GM21576 (cell line): ENCODE results near the gene KBTBD2.
A peak's percentile ranks its signal among the peaks of the same experiment; 100 is the strongest.
"Not testable (repeated sequence)": the region's sequence is repeated elsewhere in the genome, so short reads cannot be mapped to it uniquely, and the experiment has no call there.

Experiments
- ATAC-seq: cut with Tn5 transposase; IDR thresholded peaks from one replicate; pipeline ENCODE4 v1.9.1; 2021; ENCODE audit warnings: mild to moderate bottlenecking, moderate library complexity; ENCODE audit not compliant: unreplicated experiment

The KBTBD2 gene

DNA sequence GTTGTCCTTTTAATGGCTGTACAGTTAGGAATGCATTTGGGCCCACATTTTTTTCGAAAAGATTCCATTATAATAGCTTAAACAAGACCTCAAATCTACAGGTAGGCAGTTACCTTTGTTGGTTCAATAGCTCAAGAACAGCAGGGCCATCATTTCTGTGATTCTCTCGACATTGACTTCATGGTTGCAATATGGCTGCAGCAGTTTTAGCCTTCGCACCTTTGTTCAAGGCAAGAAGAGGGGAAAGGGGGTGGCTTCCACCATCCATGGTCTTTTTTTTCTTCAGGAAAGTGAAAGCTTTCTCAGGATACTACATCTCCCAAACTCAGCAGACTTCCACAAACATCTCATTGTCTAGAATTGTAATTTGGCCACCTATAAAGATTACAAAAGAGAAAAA lies 2.2 kb upstream of the KBTBD2 start:
- ATAC-seq, result no peak

DNA sequence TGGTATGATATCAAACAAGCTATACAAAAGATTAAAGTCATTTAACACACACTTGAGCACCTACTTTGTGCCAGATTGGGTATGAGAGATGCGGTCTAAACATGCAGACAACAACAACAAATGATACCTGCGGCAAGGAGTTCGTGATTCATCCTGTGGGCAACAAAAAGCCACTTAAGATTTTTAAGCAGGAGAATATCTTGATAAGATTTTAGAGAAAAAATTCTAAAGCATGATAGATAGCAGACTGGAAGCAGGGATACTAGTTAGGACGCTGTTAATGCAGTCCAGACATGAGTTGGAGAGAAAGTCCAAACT lies 1.6 kb upstream of the KBTBD2 start:
- ATAC-seq, result no peak

DNA sequence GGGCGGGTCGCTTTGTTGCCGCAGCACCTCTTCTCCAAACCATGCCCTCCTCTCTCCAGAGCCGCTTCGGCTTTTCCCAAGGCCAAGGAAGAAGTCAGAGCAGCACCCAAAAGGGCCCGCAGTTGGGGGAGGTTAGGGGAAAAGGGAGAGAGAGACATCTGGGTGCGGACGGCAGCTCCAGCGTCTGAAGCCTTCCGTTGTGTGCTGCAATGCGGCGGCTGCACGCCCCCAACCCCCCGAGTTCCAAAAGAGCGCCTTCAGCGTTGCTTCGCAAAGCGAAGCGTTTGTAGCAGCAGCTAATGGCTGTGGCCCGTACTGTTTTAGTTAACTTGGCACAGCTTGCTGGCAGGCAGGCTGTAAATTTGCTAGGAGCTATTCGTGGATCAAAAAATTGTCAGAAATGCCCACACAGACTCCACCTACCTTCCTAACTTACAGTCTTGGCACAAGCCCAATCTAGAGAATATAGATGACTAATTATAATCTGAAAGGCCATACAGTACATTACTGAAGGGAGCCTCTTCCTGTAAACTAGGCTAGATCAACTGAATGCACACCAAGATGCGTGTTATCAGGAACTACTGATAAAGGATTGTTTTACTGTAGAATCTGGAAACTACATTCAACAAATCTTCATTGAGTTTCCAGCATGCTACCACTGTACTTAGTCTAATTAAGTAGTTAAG lies 1.1 kb upstream of the KBTBD2 start:
- ATAC-seq, result peak; percentile 17

DNA sequence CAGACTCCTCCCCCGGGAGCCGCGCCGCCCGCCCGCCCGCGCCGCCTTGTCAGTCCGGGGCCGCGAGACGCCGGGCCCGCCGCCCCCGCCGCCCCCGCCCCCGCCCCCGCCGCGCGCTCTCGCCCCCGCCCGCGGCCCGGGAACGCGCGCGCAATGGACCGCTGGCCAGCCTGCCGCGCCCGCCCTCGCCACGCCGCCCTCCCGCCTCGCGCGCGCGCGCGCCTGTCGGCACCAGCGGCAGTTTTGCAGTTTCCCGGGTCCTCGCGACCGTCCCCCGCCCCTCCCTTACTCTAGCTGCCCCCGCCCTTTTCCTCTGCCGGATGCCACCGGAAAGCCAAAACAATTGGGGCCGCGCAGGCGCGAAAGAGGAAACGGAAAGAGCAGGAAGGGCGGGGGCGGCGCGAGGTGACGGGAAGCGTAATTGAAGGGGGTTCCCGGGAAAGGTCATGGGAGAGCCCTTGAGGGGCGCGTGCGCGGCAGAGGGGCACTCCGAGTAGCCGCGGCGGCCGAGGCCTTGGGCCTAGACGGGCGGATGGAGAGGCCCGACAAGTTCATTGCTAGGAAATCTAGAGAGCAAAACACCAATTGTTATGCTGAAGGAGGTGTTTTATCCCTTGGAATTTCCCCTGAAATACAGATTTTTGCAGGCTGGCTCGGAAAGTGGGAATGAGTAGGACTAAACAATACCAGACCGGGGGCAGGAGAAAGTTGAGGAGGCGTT lies 400 bp upstream of the KBTBD2 start:
- ATAC-seq, result peak; percentile 52

DNA sequence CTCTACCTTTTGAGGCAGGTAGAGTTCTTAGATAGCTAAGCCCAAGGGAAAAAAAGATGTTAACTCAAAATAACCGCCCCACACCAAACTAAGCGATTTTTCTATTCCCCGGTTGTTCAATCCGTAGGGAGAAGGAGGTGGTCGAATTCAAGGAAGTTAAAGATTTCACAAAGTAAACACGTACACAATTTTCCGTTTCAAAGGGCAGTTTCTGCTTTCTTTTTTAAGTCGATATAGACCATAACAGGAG lies 842 bp downstream of the KBTBD2 start:
- ATAC-seq, result no peak

DNA sequence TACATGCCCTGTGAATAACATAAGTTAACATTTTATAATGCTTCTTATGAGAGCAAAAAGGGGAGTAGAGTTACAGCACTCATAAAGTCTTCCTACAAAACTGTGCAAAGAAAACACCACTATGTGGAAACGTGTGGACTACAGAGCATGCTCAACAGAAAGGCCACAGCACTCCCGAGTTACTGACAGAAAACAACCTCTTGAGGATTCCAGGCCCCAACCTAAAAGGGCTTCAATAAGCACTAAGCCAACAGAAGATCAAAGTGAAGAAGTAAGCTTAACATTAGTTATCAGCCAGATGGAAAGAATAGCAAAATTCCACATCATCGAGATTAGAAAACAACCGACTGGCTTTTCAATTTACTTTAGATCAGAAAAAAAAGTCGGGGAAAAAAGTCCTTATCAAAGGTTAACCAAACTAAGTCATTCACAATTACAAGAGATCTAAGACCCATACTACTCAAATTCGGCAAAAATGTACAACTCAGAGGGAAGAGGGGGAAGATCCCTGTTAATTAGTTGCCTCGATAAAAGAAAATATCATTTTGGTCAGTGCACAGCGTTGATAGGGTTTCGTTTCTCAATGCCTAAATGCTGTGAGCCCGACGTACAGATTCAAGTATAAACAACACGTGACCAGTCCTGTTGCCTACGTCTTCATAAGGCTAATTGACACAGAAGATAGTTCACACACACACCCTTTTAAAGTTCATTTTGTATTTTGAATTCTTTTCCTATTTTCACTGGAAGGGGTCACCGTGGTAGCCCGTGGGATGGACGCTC lies 1.4 kb downstream of the KBTBD2 start:
- ATAC-seq, result peak; percentile 37

DNA sequence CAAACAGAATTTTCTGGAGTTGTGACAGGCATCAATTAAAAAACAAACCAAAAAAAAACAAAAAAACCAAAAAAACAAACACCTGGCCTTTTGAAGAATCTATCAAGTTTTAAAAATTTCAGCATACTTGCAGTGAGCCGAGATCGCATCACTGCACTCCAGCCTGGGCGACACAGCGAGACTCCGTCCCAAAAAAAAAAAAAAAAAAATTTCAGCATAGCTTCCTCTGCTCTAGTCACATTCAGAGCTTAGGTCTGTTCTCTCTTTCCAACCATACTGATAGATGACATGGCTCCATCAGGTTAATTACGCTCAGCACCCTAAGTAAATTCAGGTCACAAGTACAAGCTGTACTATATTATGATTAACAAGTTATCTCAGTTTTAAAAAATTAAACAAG lies 3.1 kb downstream of the KBTBD2 start:
- ATAC-seq, result no peak

DNA sequence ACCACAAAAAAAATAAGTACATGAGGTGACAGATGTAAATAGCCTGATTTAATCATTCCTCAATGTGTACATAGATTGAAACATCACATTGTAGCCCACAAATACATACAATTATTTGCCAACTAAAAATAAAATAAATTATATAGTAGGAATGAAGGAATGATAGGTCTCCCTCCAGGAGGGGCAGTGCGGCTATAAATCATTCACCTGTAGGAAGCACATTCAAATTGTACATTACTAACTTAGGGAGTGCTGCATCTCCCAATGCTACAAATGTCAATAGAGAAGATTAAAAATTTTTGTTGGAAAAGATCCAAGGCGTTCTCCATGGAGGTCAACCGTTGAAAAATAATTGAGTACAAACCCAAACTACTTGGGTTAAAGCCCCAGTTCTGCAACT lies 4.2 kb downstream of the KBTBD2 start:
- no peak for ATAC-seq

DNA sequence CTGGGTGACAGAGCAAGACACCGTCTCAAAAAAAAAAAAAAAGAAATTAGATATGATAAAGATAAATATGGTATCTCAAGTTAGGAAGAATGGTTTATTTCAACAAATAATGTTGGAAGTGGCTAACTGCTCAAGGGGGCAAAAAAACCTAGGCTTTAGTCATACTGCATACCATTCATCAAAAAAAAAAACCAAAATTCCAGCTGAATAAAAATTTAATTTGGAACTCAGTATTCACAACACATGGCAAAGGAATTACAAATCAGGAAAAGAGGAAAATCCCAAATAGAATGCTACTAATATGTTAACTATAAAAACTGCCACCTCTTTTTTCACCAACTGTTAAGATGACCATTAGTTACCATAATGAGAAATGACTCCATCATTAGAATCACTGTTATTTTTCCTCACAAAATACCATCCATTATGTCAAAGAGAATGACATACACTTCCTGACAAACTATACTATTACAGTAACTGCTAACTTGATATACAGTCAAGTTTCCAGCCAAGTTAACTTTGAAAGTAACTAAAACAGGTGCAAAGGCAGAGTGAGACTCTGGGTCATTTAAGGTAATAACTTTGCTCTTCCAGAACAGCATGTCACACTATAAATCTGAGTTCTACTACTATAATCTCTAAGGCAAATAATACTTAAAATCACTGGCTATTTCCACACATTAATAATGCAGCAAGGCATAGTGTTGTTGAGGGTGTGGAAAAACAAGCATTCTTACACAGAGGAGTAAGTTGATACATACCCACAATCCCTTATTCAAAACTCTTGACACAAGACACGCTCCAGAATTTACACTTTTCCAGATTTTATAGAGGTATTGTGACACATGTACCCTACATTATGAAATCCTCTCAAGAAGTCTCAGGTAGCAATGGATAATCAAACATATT lies 10.2 kb downstream of the KBTBD2 start:
- no peak for ATAC-seq

DNA sequence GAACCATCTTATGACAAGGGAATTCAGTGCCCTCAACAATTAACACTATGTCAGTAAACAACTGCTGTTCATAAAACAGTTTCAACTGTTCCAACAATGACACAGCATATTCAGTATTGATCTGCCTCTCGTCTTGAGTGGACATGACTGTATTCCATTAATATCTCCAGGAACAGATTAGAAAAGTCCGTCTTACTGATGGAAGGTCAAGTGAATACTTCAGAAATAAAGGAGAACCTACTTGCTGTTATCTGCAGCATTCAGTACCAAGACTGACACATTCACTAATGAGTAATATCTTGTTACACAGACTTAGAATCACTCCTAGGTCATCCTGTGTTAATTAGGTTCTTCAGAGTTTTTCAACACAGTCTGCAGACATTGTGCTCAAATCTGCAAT lies 12.1 kb downstream of the KBTBD2 start:
- ATAC-seq, result no peak

DNA sequence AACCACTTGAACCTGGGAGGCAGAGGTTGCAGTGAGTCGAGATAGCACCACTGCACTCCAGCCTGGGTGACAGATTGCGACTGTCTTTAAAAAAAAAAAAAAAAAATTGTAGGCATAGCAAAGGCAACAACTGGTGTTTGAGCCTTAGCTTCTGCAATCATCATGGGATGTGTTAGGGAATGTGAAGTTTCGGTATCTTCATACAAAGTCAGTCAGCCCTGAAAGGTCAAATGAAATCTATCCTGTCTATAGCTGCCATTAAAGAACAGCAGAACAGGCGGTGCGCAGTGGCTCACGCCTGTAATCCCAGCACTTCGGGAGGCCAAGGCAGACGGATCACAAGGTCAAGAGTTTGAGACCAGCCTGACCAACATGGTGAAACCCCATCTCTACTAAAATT lies 13.5 kb downstream of the KBTBD2 start:
- not testable (repeated sequence) for ATAC-seq

DNA sequence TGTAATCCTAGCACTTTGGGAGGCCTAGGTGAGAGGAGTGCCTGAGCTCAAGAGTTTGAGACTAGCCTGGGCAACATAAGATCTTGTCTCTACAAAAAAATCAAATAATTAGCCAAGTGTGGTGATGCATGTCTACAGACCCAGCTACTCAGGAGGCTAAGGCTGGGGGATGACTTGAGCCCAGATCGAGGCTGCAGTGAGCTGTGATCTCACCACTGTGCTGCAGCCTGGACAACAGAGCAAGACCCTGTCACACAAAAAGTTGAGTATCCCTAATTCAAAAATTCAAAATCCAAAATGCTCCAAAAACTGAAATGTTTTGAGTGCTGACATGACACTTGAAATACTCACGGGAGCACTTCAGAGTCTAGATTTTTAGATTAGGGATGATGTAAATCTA lies 19.1 kb downstream of the KBTBD2 start:
- no peak for ATAC-seq

DNA sequence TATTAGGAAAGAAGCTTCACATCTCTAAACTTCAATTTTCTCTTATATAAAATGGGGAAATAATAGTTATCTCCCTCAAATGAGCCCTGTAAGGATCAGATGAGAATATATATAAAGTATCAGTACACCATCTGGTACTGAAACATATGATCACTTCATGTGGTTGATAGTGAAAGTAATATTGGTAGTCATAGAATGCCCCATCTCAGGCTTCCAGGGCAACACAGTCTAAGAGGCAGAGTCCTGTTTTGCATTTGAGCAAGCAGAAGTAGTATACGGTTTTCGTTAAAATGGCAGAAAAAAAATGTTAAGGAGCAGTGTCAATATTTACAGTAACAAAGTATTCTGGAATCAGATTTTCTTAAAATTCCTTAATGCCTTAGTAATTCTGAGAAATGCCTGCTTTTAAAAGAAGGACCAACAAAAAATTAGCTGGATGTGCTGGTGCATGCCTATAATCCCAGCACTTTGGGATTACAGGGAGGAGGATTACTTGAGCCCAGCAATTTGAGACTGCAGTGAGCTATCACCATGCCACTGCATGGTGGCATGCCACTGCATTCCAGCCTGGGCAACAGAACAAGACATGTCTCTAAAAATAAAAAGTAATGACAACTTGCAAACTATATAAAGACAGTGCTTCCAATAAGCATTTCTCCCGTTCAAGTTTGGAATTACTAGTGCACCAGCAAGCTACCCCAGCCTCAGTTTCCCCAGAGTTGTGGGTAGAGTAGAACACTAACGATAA lies 19.8 kb downstream of the KBTBD2 start:
- peak; percentile 59 for ATAC-seq

DNA sequence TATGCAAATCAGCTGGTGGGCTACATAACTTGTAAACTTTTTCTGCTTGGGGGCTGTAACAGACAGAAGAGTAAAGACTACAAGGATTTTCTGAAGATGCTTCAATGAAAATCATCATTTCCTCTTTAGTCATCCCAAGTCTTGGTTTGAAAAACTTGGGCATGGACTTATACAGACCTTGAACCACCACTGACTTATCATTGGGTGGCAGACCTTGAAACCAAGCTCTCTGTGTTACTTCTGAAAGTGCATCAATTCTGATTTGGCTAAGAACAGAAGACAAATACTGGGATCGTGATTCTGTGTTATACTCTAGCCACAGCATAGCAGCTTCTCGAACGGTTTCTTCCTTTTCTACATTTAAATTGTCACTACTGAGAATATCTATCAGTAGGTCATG lies 21.3 kb downstream of the KBTBD2 start:
- ATAC-seq, result no peak

DNA sequence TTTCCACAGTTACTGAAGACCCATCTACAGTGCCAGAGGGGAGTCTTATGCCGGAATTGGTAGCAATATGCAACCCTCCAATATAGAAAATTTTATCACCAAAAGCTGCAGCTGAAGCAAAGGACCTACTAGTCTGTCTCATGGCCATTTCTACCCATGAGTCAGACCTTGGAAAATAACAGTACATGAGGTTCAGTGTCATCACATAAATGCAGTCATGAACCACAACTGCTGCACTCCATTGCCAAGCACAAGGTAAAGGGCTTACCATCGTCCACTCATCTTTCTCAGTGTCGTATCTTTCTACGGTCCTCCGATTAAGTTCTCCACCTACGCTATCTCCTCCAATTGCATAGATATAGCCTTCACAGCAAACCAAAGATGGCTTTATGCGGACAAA lies 21.8 kb downstream of the KBTBD2 start:
- ATAC-seq, result no peak

DNA sequence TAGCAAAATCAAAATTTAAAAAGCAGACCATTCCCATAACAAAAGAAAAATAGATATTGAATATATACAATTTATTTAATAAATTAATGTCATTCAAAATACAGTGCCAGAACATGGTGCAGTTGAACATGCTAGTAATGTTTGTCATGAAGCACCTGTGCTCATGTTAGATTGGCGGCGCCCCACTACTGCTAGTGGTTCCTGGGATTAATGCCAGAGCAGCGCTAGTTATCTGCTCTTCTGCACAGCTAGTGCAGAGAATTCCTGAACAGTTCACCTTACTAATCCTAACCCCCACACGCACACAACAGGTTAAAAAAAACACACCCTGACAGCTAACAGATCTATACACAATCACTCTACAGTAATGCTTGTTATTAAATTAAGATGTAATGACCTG lies 23.4 kb downstream of the KBTBD2 start:
- ATAC-seq, result no peak

DNA sequence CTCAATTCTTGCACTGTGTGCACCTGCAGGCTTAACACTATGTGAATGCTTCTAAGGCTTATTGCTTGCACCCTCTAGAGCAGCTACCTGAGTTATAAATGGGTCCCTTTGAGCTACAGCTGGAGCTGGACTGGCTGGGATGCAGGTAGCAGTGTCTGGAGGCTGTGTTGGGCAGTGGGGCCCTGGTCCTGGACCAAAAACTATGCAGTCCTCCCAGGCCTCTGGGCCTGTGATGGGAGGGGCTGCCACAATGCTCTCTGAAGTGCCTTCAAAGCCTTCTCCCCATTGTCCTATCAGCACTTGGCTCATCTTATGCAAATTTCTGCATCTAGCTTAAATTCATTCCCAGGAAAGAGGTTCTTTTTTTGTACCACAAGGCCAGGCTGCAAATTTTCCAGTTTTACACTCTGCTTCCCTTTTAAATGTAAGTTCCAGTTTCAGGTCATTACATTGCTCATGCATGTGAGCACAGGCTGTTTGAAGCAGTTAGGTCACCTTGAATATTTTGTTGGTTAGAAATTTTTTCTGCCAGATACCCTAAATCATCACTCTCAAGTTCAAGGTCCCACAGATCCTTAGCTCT lies 26.0 kb downstream of the KBTBD2 start:
- no peak for ATAC-seq

DNA sequence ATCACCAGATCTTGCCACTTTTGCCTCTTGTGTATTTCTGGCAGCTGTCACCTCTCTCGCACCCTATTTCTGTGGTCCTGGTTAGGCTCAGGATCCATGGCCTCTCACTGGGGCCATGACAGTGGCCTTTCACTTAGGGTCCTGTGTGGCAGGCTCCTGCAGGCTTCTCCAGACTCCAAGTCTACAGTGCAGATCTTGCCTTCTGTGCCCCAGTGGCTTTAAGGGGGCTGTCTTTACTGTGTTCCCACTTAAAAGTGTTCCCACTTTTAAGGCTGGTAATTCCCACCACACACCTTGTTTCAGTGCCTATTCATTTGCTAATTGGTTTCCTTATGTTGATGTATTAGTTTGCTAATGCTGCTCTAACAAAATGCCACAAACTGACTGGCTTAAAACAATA lies 27.7 kb downstream of the KBTBD2 start:
- not testable (repeated sequence) for ATAC-seq

DNA sequence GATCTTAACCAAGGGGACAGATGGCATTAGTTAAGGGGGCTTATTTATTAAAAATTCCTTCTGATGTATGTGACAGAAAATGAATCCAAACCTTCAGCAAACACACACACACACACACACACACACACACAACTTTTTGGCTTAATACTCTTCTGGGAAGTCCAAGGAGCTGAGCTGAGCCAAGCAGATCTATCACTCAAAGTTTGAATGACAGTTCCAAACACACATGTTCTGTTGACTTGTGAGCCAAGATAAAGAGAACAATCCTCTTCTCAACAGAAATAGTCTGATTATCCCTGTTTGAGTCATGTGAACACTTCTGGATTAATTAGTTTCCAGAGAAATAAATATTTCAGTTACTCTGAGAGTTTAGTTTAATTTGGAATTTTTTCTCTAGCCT lies 31.5 kb downstream of the KBTBD2 start:
- ATAC-seq, result no peak

DNA sequence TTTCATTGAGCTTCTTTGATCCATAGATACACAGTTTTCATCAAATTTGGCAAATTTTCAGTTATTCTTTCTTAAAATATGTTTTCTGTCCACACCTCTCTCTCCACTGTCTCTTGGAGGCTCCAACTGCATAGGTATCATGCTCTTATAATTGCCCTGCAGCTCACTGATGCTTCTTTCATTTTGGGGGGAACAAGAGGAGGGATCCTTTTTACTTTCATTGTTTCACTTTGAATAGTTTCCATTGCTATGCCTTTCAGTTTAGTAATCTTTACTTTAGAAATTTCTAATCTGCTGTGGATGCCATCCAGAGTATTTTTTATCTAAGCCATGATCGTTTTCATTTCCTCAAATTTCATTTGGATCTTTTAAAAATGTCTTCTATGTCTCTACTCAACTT lies 32.9 kb downstream of the KBTBD2 start:
- no peak for ATAC-seq
